H1 (cell line): ENCODE data around the gene ZBTB2. TPM values are rescaled to one million over a fixed set of nuclear protein-coding genes. Genes with fewer than 3 reads are reported as not detected.
"Not testable (repeated sequence)": the region's sequence is repeated elsewhere in the genome, so short reads cannot be mapped to it uniquely, and the experiment has no call there.

Experiments used
- CTCF ChIA-PET: fragments of 300-600 bp; sonication (Branson Sonifier 250); formaldehyde crosslinking; loops from one replicate; lab custom pipeline; 2021; ENCODE audit not compliant: partially characterized antibody; lab: Charles Lee
- POLR2A ChIA-PET: fragments of 300-600 bp; sonication (Branson Sonifier 250); formaldehyde crosslinking; loops from one replicate; lab custom pipeline; 2021; ENCODE audit warnings: inconsistent platforms; ENCODE audit not compliant: partially characterized antibody; lab: Charles Lee
- DNase-seq, 2 experiments: peaks; one replicate each; pipeline versions ENCODE4 v3.0.0 to v3.0.0-alpha.2; 2010 to 2022; ENCODE audit warnings: low spot score in 2 of 2, low read depth in 1 of 2, mixed read lengths in 1 of 2
- FAIRE-seq: peaks from 2 replicates; lab custom pipeline; 2011; peaks lifted over from hg19 to GRCh38; lab: Jason Lieb, UNC
- H2AFZ ChIP-seq: 2 replicates; pipeline ENCODE4 v1.8.1; 2012; ENCODE audit warnings: low read length, inconsistent platforms
- H2AK5ac ChIP-seq: 2 replicates; pipeline ENCODE4 v1.6.1; 2013; ENCODE audit warnings: low read depth, low read length
- H2BK120ac ChIP-seq: replicated peaks from 2 replicates; pipeline ENCODE3; 2013; ENCODE audit warnings: low read depth, low read length, inconsistent platforms
- H2BK12ac ChIP-seq: 2 replicates; pipeline ENCODE4 v1.6.1; 2013; ENCODE audit warnings: low read depth, low read length
- H2BK15ac ChIP-seq: 2 replicates; pipeline ENCODE4 v1.6.1; 2013; ENCODE audit warnings: low read length
- H2BK20ac ChIP-seq: 2 replicates; pipeline ENCODE4 v1.6.1; 2013; ENCODE audit warnings: low read length
- H2BK5ac ChIP-seq: 2 replicates; pipeline ENCODE4 v1.6.1; 2013; ENCODE audit warnings: low read depth, low read length
- H3K14ac ChIP-seq: 2 replicates; pipeline ENCODE4 v1.6.1; 2013; ENCODE audit warnings: inconsistent platforms; ENCODE audit not compliant: insufficient read length
- H3K18ac ChIP-seq: 2 replicates; pipeline ENCODE4 v1.6.1; 2013; ENCODE audit warnings: low read length; ENCODE audit errors: extremely low read depth
- H3K23ac ChIP-seq: 2 replicates; pipeline ENCODE4 v1.6.1; 2013; ENCODE audit warnings: inconsistent platforms; ENCODE audit not compliant: insufficient read length
- H3K23me2 ChIP-seq: 2 replicates; pipeline ENCODE4 v1.6.1; 2013; ENCODE audit warnings: low read depth, low read length
- H3K27ac ChIP-seq: 2 replicates; pipeline ENCODE4 v1.6.1; 2011; ENCODE audit warnings: low read depth, low read length, inconsistent platforms
- H3K27me3 ChIP-seq, 4 experiments: replicated peaks in 1 of 4; 1 replicate in 1 of 4; 2 replicates in 3 of 4; pipeline versions ENCODE4 v1.6.1 to v1.8.1; 2011 to 2013; ENCODE audit warnings: low read length in 3 of 4, mild to moderate bottlenecking in 3 of 4, inconsistent platforms in 2 of 4, mixed read lengths in 2 of 4, moderate library complexity in 1 of 4; ENCODE audit not compliant: control insufficient read depth in 3 of 4, insufficient read depth in 3 of 4; ENCODE audit errors: extremely low read depth in 1 of 4
- H3K36me3 ChIP-seq, 4 experiments: 2 replicates each; pipeline versions ENCODE4 v1.6.1 to v1.8.1; 2011 to 2013; ENCODE audit warnings: mild to moderate bottlenecking in 4 of 4, low read length in 3 of 4, moderate library complexity in 2 of 4, control low read depth in 1 of 4, inconsistent platforms in 1 of 4; ENCODE audit not compliant: insufficient read depth in 4 of 4, control insufficient read depth in 2 of 4
- H3K4ac ChIP-seq: replicated peaks from 2 replicates; pipeline ENCODE3; 2013; ENCODE audit warnings: low read length, low read depth, mixed read lengths, inconsistent platforms; ENCODE audit not compliant: insufficient read length
- H3K4me1 ChIP-seq, 4 experiments: replicated peaks in 1 of 4; 1 replicate in 1 of 4; 2 replicates in 3 of 4; pipeline versions ENCODE4 v1.6.1 to v1.8.1; 2011 to 2013; ENCODE audit warnings: low read length in 3 of 4, inconsistent platforms in 2 of 4, mixed read lengths in 1 of 4; ENCODE audit not compliant: insufficient read depth in 4 of 4, control insufficient read depth in 3 of 4
- H3K4me2 ChIP-seq, 2 experiments: 2 replicates each; pipeline versions ENCODE4 v1.6.1 to v1.8.1; 2011 to 2013; ENCODE audit warnings: low read depth in 2 of 2, low read length in 2 of 2, control low read depth in 1 of 2, inconsistent platforms in 1 of 2, mild to moderate bottlenecking in 1 of 2; ENCODE audit not compliant: insufficient read depth in 1 of 2
- H3K4me3 ChIP-seq, 4 experiments: fragments of 200-600, 300-600 bp in 1 of 4; sonication (generic), shearing (Covaris generic), sonication (Bioruptor Twin) in 1 of 4; 2 replicates each; pipeline versions ENCODE4 v1.5.1 to v1.8.1; 2011 to 2016; ENCODE audit warnings: low read length in 4 of 4, low read depth in 3 of 4, control low read depth in 2 of 4, inconsistent platforms in 2 of 4, mild to moderate bottlenecking in 2 of 4, mixed read lengths in 1 of 4, moderate library complexity in 1 of 4; ENCODE audit not compliant: insufficient read depth in 2 of 4; ENCODE audit errors: extremely low read depth in 1 of 4
- H3K56ac ChIP-seq: replicated peaks from 2 replicates; pipeline ENCODE3; 2013; ENCODE audit warnings: low read depth, mild to moderate bottlenecking, mixed read lengths, low read length, inconsistent platforms; ENCODE audit not compliant: insufficient read length
- H3K79me1 ChIP-seq: 2 replicates; pipeline ENCODE4 v1.6.1; 2013; ENCODE audit warnings: low read depth, low read length, control low read depth
- H3K79me2 ChIP-seq, 2 experiments: 2 replicates each; pipeline versions ENCODE4 v1.6.1 to v1.8.1; 2012 to 2013; ENCODE audit warnings: low read length in 2 of 2, mild to moderate bottlenecking in 2 of 2, inconsistent platforms in 1 of 2; ENCODE audit not compliant: insufficient read depth in 2 of 2, control insufficient read depth in 1 of 2
- H3K9ac ChIP-seq, 4 experiments: replicated peaks in 1 of 4; 1 replicate in 1 of 4; 2 replicates in 3 of 4; pipeline versions ENCODE4 v1.6.1 to v1.8.1; 2011 to 2013; ENCODE audit warnings: low read depth in 3 of 4, low read length in 3 of 4, control low read depth in 2 of 4, mild to moderate bottlenecking in 2 of 4, moderate library complexity in 2 of 4, inconsistent platforms in 1 of 4; ENCODE audit errors: extremely low read depth in 1 of 4
- H3K9me3 ChIP-seq, 2 experiments: 2 replicates each; pipeline versions ENCODE4 v1.6.1 to v1.8.1; 2012 to 2013; ENCODE audit warnings: mild to moderate bottlenecking in 2 of 2, moderate library complexity in 2 of 2, control low read depth in 1 of 2, inconsistent platforms in 1 of 2, low read depth in 1 of 2, low read length in 1 of 2, mixed read lengths in 1 of 2; ENCODE audit not compliant: insufficient read depth in 2 of 2
- H4K20me1 ChIP-seq, 2 experiments: replicated peaks in 1 of 2; 2 replicates each; pipeline versions ENCODE3 to v1.8.1; 2011 to 2013; ENCODE audit warnings: inconsistent platforms in 2 of 2, low read length in 2 of 2, mild to moderate bottlenecking in 1 of 2; ENCODE audit not compliant: insufficient read depth in 2 of 2, control insufficient read depth in 1 of 2
- H4K5ac ChIP-seq: 2 replicates; pipeline ENCODE4 v1.6.1; 2013; ENCODE audit warnings: low read length, low read depth, mixed read lengths, inconsistent platforms; ENCODE audit not compliant: insufficient read length
- H4K8ac ChIP-seq: 2 replicates; pipeline ENCODE4 v1.8.0; 2013; ENCODE audit warnings: mild to moderate bottlenecking, moderate library complexity, low read length, inconsistent platforms; ENCODE audit not compliant: insufficient read depth; ENCODE audit errors: extremely low read depth
- H4K91ac ChIP-seq: replicated peaks from 2 replicates; pipeline ENCODE3; 2013; ENCODE audit warnings: low read length, mixed read lengths, inconsistent platforms; ENCODE audit not compliant: insufficient read length
- WGBS, 2 experiments: shearing (Covaris generic) in 1 of 2; methylation state at CpG; one replicate each; pipeline versions ENCODE4 v1.1.6 to v1.1.7; 2013 to 2015; ENCODE audit warnings: low lambda C conversion rate in 2 of 2, mixed read lengths in 2 of 2, inconsistent platforms in 1 of 2, low coverage in 1 of 2, missing lambda C conversion rate in 1 of 2; ENCODE audit not compliant: insufficient replicate concordance in 2 of 2, insufficient coverage in 1 of 2, insufficient read length in 1 of 2; ENCODE audit errors: extremely low coverage in 1 of 2, missing lambda C conversion rate in 1 of 2; 5-methylcytosine and 5-hydroxymethylcytosine counted together
- polyA plus RNA-seq, 7 experiments: library from polyadenylated mRNA; depleted of rRNA in 3 of 7; stranded (reverse) in 5 of 7; unstranded in 2 of 7; fragments of >200 nt in 5 of 7; fragments of 200-250 nt in 2 of 7; gene quantifications; 1 replicate in 5 of 7; 2 replicates in 1 of 7; 4 replicates in 1 of 7; pipeline versions ENCODE4 v1.2.1 to v1.2.3, GENCODE V29; 2011 to 2013; ENCODE audit warnings: missing spikeins in 2 of 7, mixed read lengths in 2 of 7
- total RNA-seq: library from RNA; stranded (reverse); fragmentation: NEBNext Ultra II Directional; extraction: Animal tissue kit (Norgen Biotek cat#: 25700); gene quantifications from 2 replicates; pipeline ENCODE4 v1.2.1, GENCODE V29; 2021

Gene ZBTB2
- total and polyA plus RNA-seq, 2 of the 8 experiments (the other 6 are each of a cell fraction or from before 2014, with no cell fraction given): 16.1 to 23.7 TPM

DNA sequence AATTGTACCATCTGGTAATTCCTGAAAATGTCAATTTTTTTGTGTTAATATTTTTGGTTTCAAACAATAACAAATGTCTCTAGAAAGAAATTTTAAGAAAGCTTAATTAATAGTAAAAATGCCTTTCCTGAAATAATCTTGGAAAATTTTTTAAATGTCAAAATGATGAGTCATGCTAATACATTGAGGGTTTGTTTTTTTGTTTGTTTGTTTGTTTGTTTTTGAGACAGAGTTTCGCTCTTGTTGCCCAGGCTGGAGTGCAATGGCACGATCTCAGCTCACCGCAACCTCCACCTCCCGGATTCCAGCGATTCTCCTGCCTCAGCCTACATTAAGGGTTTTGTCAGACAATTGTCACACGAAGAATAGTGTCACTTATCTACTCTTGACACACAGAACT lies 34.4 kb downstream of the ZBTB2 start:
- POLR2A ChIA-PET, H4K8ac ChIP-seq, H3K79me2 ChIP-seq, H4K5ac ChIP-seq, H3K23me2 ChIP-seq, FAIRE-seq, H4K91ac ChIP-seq, H3K18ac ChIP-seq, H3K9ac ChIP-seq, H3K27ac ChIP-seq, H2BK15ac ChIP-seq, H3K4me2 ChIP-seq, H2BK12ac ChIP-seq, H2BK120ac ChIP-seq, H3K4ac ChIP-seq, H3K14ac ChIP-seq, H3K79me1 ChIP-seq, H3K9me3 ChIP-seq, H2AK5ac ChIP-seq, H3K36me3 ChIP-seq, H3K56ac ChIP-seq, H3K23ac ChIP-seq, H2BK20ac ChIP-seq, H4K20me1 ChIP-seq, H3K4me1 ChIP-seq, H3K4me3 ChIP-seq, DNase-seq, H3K27me3 ChIP-seq, H2BK5ac ChIP-seq, H2AFZ ChIP-seq: not testable (repeated sequence)
- 96% methylated on average over 6 of the region's 6 CpGs; no CpG with 5 or more reads in 1 of the 2 experiments for WGBS, 2 experiments
- CTCF ChIA-PET: interaction anchor here (1.1 to 1.3 kb wide), 2 partner anchors 23 to 428 kb away, joined by 3 to 4 read pairs; no protein-coding TSS in a partner anchor
